Panc1 (cell line): ENCODE results near the gene SBNO2. TPM values are rescaled to one million over a fixed set of nuclear protein-coding genes. Genes with fewer than 3 reads are reported as not detected.

Experiments
- ATAC-seq: fragments of 200-7000 bp; cut with Tn5 transposase; 2 replicates; pipeline ENCODE4 v1.9.1; 2020; ENCODE audit warnings: mild to moderate bottlenecking, moderate library complexity
- BruUV-seq: library from RNA; stranded (reverse); fragments of 400-500 nt; replicated peaks from 2 replicates; lab custom pipeline; 2021; lab: Mats Ljungman, UMichigan
- CTCF ChIA-PET: fragments of 300-600 bp; sonication (Branson Sonifier 250); formaldehyde crosslinking; loops from one replicate; lab custom pipeline; 2022; ENCODE audit warnings: antibody characterized with exemption; lab: Charles Lee
- POLR2A ChIA-PET: fragments of 300-600 bp; sonication (Branson Sonifier 250); formaldehyde crosslinking; loops from one replicate; lab custom pipeline; 2022; ENCODE audit warnings: antibody characterized with exemption; lab: Charles Lee
- DNase-seq: peaks from one replicate; pipeline ENCODE4 v3.0.0-alpha.2; 2010; ENCODE audit warnings: low read depth, low spot score
- H3K27ac ChIP-seq: 2 replicates; pipeline ENCODE4 v1.5.1; 2011; ENCODE audit warnings: mild to moderate bottlenecking, low read length, inconsistent platforms
- H3K27me3 ChIP-seq: fragments of 200-500 bp; sonication (Bioruptor generic); 2 replicates; pipeline ENCODE4 v1.6.0; 2014; ENCODE audit warnings: low read length, inconsistent platforms; ENCODE audit not compliant: control insufficient read depth, insufficient read depth
- H3K36me3 ChIP-seq: fragments of 200-500 bp; sonication (Bioruptor generic); 2 replicates; pipeline ENCODE4 v1.5.1; 2014; ENCODE audit warnings: inconsistent platforms, mild to moderate bottlenecking, low read length, moderate library complexity; ENCODE audit not compliant: control insufficient read depth, insufficient read depth
- H3K4me1 ChIP-seq: 2 replicates; pipeline ENCODE4 v1.5.1; 2011; ENCODE audit warnings: inconsistent platforms, mild to moderate bottlenecking, low read length, moderate library complexity; ENCODE audit not compliant: control insufficient read depth, insufficient read depth
- H3K4me3 ChIP-seq, 2 experiments: 2 replicates each; pipeline ENCODE4 v1.5.1; 2011 to 2012; ENCODE audit warnings: low read depth in 2 of 2, low read length in 2 of 2, mild to moderate bottlenecking in 2 of 2, inconsistent platforms in 1 of 2, moderate library complexity in 1 of 2
- H3K9me3 ChIP-seq: fragments of 200-500 bp; sonication (Bioruptor generic); 2 replicates; pipeline ENCODE4 v1.5.1; 2014; ENCODE audit warnings: low read depth, mild to moderate bottlenecking, inconsistent platforms, low read length, moderate library complexity; ENCODE audit not compliant: control insufficient read depth, insufficient read depth
- POLR2AphosphoS5 ChIP-seq: IDR thresholded peaks from 2 replicates; pipeline ENCODE4 v1.6.1; 2012; ENCODE audit warnings: mild to moderate bottlenecking, low read depth, low read length, moderate library complexity
- SIN3A ChIP-seq: IDR thresholded peaks from 2 replicates; pipeline ENCODE4 v1.6.1; 2012; ENCODE audit warnings: low read depth, mild to moderate bottlenecking, low read length, moderate library complexity, borderline replicate concordance; ENCODE audit not compliant: insufficient read depth
- TCF7L2 ChIP-seq: IDR thresholded peaks from 2 replicates; pipeline ENCODE4 v1.6.1; 2011; ENCODE audit warnings: mild to moderate bottlenecking, low read depth, low read length, inconsistent platforms
- in situ Hi-C: cut with HindIII; loops from 2 replicates; pipeline ENCODE4 v1.10.0; 2016; ENCODE audit warnings: low sequenced_read_pairs, low pct_unique_long_range_greater_than_20kb
- intact Hi-C: fragments of 100-400 bp; cut with micrococcal nuclease; formaldehyde crosslinking; loops from one replicate; pipeline ENCODE4 v1.10.0; 2022; ENCODE audit not compliant: unreplicated experiment
- total RNA-seq: library from RNA; stranded (reverse); gene quantifications from one replicate; pipeline ENCODE4 v1.2.1, GENCODE V29; 2021; ENCODE audit not compliant: unreplicated experiment
- TF ChIP-seq, protein P1 (sequence below), 2 experiments: IDR thresholded peaks; 2 replicates each; pipeline ENCODE4 v1.6.1; 2011 to 2012; ENCODE audit warnings: low read depth in 2 of 2, control low read depth in 1 of 2, low read length in 1 of 2, mild to moderate bottlenecking in 1 of 2, moderate library complexity in 1 of 2; ENCODE audit not compliant: insufficient read depth in 1 of 2
- TF ChIP-seq, protein P2 (sequence below): fragments of 450-650 bp; IDR thresholded peaks from 2 replicates; pipeline ENCODE4 v1.5.1; 2017; ENCODE audit warnings: mild to moderate bottlenecking

The SBNO2 gene
- total RNA-seq, 1 experiment from 2014 or later = 101 TPM

DNA sequence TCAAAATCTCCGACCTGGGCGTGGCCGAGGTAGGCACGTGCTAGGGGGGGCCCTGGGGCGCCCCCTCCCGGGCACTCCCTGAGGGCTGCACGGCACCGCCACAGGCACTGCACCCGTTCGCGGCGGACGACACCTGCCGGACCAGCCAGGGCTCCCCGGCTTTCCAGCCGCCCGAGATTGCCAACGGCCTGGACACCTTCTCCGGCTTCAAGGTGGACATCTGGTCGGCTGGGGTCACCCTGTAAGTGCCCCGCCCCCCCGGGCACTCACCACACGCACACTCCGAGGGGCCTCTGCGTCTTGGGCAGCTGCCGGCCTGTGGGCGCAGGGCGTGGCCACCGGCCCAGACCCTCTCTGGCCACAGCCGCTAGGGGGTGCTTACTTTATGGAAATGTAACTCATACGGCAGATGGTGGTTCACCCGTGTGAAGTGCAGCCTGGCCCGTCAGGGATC lies 46.4 kb upstream of the SBNO2 start:
- ChIA-PET CTCF (interaction anchor here (0.6 kb wide), 1 partner anchor 192 kb away, joined by 17 read pairs; no protein-coding TSS in a partner anchor), POLR2A (no interaction called here)
- ATAC-seq (peak; percentile 61), DNase-seq (no peak)
- Histone ChIP-seq H3K27me3 (no peaks in the 10 kb centered on the region), H3K9me3 (no peaks in the 10 kb centered on the region), H3K4me1 (peaks cover 15% of the 10 kb centered on the region), H3K4me3 (no peak overlapping the region), H3K36me3 (no peaks in the 10 kb centered on the region), H3K27ac (no peak overlapping the region)
- TF ChIP-seq, protein P1, sequence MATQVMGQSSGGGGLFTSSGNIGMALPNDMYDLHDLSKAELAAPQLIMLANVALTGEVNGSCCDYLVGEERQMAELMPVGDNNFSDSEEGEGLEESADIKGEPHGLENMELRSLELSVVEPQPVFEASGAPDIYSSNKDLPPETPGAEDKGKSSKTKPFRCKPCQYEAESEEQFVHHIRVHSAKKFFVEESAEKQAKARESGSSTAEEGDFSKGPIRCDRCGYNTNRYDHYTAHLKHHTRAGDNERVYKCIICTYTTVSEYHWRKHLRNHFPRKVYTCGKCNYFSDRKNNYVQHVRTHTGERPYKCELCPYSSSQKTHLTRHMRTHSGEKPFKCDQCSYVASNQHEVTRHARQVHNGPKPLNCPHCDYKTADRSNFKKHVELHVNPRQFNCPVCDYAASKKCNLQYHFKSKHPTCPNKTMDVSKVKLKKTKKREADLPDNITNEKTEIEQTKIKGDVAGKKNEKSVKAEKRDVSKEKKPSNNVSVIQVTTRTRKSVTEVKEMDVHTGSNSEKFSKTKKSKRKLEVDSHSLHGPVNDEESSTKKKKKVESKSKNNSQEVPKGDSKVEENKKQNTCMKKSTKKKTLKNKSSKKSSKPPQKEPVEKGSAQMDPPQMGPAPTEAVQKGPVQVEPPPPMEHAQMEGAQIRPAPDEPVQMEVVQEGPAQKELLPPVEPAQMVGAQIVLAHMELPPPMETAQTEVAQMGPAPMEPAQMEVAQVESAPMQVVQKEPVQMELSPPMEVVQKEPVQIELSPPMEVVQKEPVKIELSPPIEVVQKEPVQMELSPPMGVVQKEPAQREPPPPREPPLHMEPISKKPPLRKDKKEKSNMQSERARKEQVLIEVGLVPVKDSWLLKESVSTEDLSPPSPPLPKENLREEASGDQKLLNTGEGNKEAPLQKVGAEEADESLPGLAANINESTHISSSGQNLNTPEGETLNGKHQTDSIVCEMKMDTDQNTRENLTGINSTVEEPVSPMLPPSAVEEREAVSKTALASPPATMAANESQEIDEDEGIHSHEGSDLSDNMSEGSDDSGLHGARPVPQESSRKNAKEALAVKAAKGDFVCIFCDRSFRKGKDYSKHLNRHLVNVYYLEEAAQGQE (IDR thresholded peaks at IDR 0.05; ENCODE audit: insufficient read depth in 1 of 2, low read depth in 2 of 2, low read length in 1 of 2) = no peak
- TF ChIP-seq SIN3A = no peak
- TF ChIP-seq TCF7L2 = no peak
- no peak; the same call in 1 of the 2 replicates for TF ChIP-seq POLR2AphosphoS5
- TF ChIP-seq, protein P2, sequence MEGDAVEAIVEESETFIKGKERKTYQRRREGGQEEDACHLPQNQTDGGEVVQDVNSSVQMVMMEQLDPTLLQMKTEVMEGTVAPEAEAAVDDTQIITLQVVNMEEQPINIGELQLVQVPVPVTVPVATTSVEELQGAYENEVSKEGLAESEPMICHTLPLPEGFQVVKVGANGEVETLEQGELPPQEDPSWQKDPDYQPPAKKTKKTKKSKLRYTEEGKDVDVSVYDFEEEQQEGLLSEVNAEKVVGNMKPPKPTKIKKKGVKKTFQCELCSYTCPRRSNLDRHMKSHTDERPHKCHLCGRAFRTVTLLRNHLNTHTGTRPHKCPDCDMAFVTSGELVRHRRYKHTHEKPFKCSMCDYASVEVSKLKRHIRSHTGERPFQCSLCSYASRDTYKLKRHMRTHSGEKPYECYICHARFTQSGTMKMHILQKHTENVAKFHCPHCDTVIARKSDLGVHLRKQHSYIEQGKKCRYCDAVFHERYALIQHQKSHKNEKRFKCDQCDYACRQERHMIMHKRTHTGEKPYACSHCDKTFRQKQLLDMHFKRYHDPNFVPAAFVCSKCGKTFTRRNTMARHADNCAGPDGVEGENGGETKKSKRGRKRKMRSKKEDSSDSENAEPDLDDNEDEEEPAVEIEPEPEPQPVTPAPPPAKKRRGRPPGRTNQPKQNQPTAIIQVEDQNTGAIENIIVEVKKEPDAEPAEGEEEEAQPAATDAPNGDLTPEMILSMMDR = peak; percentile 66
- intact Hi-C loops = no loop called here
- BruUV-seq = no TSS peak
- in situ Hi-C loops = no loop called here

DNA sequence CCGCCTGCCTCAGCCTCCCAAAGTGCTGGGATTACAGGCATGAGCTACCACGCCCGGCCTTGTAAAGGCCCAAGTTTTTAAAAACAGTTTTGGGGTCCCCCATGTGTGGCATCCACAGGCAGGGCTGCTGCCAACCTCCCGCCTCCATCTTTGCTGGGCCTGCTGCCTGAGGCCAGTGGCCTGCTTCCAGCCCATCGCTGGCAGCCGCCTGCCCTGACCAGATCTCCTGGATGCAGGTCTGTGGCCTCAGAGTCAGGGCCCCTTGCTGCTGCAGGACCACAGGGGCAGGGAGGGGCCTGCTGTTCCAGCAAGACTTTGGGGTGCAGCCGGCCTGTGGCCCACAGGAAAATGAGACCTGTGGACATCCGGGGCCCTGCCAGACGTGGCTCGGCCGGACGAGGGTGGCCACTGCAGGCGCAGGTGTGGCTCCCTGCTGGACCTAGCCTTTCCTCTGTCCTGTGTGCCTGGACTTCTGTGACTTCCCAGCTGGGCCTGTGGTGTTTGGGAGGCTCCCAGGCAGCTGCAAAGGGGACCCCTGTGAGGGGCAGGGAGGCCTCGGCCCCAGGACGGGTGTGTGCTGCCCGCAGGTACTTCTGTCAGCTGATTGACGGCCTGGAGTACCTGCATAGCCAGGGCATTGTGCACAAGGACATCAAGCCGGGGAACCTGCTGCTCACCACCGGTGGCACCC lies 45.9 kb upstream of the SBNO2 start:
- intact Hi-C loops = no loop called here
- Histone ChIP-seq H3K9me3 (no peaks in the 10 kb centered on the region), H3K4me1 (peaks cover 21% of the 10 kb centered on the region), H3K27me3 (no peaks in the 10 kb centered on the region), H3K27ac (0 out of 2 replicates have a peak overlapping the region, but pooled peaks have one; percentile 7), H3K36me3 (no peaks in the 10 kb centered on the region), H3K4me3 (no peak overlapping the region)
- ATAC-seq (no peak), DNase-seq (no peak)
- POLR2A ChIA-PET = no interaction called here
- no TSS peak for BruUV-seq
- TF ChIP-seq TCF7L2 = no peak
- TF ChIP-seq POLR2AphosphoS5 = no peak
- TF ChIP-seq SIN3A = no peak
- in situ Hi-C loops = no loop called here
- CTCF ChIA-PET = no interaction called here
